Activated effector memory CD4-positive, alpha-beta T cell treated with anti-CD3 and anti-CD28 coated beads, Interleukin-2, amount 50 U/mL, for 16 hours (primary cell): ENCODE results near the gene SMIM32.

Source experiments
- DNase-seq: peaks from one replicate; pipeline ENCODE4 v3.0.0-alpha.2; 2020

The SMIM32 gene

GRCh38 chr5:136185974-136186665, 6.8 kb downstream of the SMIM32 start:
- DNase-seq, result no peak

GRCh38 chr5:136182618-136183017, 10.3 kb downstream of the SMIM32 start:
- DNase-seq, result no peak

GRCh38 chr5:136174021-136174659, 18.8 kb downstream of the SMIM32 start:
- DNase-seq, result no peak

GRCh38 chr5:136169218-136169617, 23.7 kb downstream of the SMIM32 start:
- no peak for DNase-seq

GRCh38 chr5:136166909-136167308, 26.1 kb downstream of the SMIM32 start:
- no peak for DNase-seq

- DNase-seq, result no peak
Measured at GRCh38 chr5:136164226-136164625, 28.7 kb downstream of the SMIM32 start.

GRCh38 chr5:136162008-136162407, 31.0 kb downstream of the SMIM32 start:
- DNase-seq, result no peak

GRCh38 chr5:136159457-136159856, 33.5 kb downstream of the SMIM32 start:
- DNase-seq, result no peak

- no peak for DNase-seq
Measured at GRCh38 chr5:136157514-136157913, 35.4 kb downstream of the SMIM32 start.

- no peak for DNase-seq
Measured at GRCh38 chr5:136155761-136156160, 37.2 kb downstream of the SMIM32 start.

GRCh38 chr5:136155078-136155477, 37.9 kb downstream of the SMIM32 start:
- DNase-seq, result no peak

GRCh38 chr5:136153581-136154236, 39.3 kb downstream of the SMIM32 start:
- no peak for DNase-seq

- DNase-seq, result no peak
Measured at GRCh38 chr5:136149891-136150290, 43.1 kb downstream of the SMIM32 start.

GRCh38 chr5:136147632-136148031, 45.3 kb downstream of the SMIM32 start:
- DNase-seq, result no peak

GRCh38 chr5:136146201-136146600, 46.8 kb downstream of the SMIM32 start:
- no peak for DNase-seq

GRCh38 chr5:136145030-136145429, 47.9 kb downstream of the SMIM32 start:
- DNase-seq, result no peak

- no peak for DNase-seq
Measured at GRCh38 chr5:136143763-136144162, 49.2 kb downstream of the SMIM32 start.

- no peak for DNase-seq
Measured at GRCh38 chr5:136143312-136143711, 49.6 kb downstream of the SMIM32 start.

- DNase-seq, result no peak
Measured at GRCh38 chr5:136141561-136141960, 51.4 kb downstream of the SMIM32 start.
